HEK293 (cell line): ENCODE results near the gene SSBP3.

ENCODE experiments used
- CTCF ChIA-PET: fragments of 350-600 bp; formaldehyde crosslinking; extraction: SDS; loops from one replicate; lab custom pipeline; 2021; ENCODE audit warnings: antibody characterized with exemption; lab: Yijun Ruan, JAX
- POLR2A ChIA-PET: fragments of 300-600 bp; formaldehyde crosslinking; extraction: SDS; loops from one replicate; lab custom pipeline; 2020; ENCODE audit warnings: antibody characterized with exemption, inconsistent platforms; lab: Yijun Ruan, JAX
- H3K27ac ChIP-seq: fragments of 200-500 bp; sonication (Bioruptor generic); 2 replicates; pipeline ENCODE4 v1.5.1; 2014; ENCODE audit warnings: low read depth, low read length, control low read depth, inconsistent platforms; ENCODE audit errors: extremely low read depth
- H3K36me3 ChIP-seq, 2 experiments: fragments of 200-500 bp in 1 of 2; sonication (Bioruptor generic) in 1 of 2; 1 replicate in 1 of 2; 2 replicates in 1 of 2; pipeline ENCODE4 v1.5.1; 2014 to 2017; ENCODE audit warnings: inconsistent platforms in 2 of 2, low read length in 2 of 2; ENCODE audit not compliant: control insufficient read depth in 2 of 2, insufficient read depth in 1 of 2
- H3K4me1 ChIP-seq: fragments of 200-500 bp; sonication (Bioruptor generic); 2 replicates; pipeline ENCODE4 v1.5.1; 2014; ENCODE audit warnings: mild to moderate bottlenecking, low read length, inconsistent platforms; ENCODE audit not compliant: control insufficient read depth, insufficient read depth
- H3K4me3 ChIP-seq: 2 replicates; pipeline ENCODE4 v1.5.1; 2011; ENCODE audit warnings: low read depth, mild to moderate bottlenecking, control low read depth, low read length, moderate library complexity
- H3K9me3 ChIP-seq: fragments of 200-500 bp; sonication (Bioruptor generic); 2 replicates; pipeline ENCODE4 v1.5.1; 2014; ENCODE audit warnings: low read depth, low read length, inconsistent platforms; ENCODE audit not compliant: control insufficient read depth, insufficient read depth
- GLI2 ChIP-seq: fragments of 450-650 bp; formaldehyde crosslinking; IDR thresholded peaks from 2 replicates; pipeline ENCODE4; 2017; ENCODE audit warnings: missing biosample characterization, missing genetic modification characterization, low read depth, borderline replicate concordance
- PRDM6 ChIP-seq: fragments of 450-650 bp; formaldehyde crosslinking; IDR thresholded peaks from 2 replicates; pipeline ENCODE4 v1.5.1; 2017; ENCODE audit warnings: missing biosample characterization, missing genetic modification characterization
- SETDB1 ChIP-seq: IDR thresholded peaks from one replicate; pipeline ENCODE4 v1.6.1; 2017; ENCODE audit warnings: mild to moderate bottlenecking, low read length, moderate library complexity, mixed read lengths; ENCODE audit not compliant: insufficient read length
- SP3 ChIP-seq: fragments of 450-650 bp; formaldehyde crosslinking; IDR thresholded peaks from 2 replicates; pipeline ENCODE4 v1.5.1; 2016; ENCODE audit warnings: missing biosample characterization, missing genetic modification characterization
- TCF7L2 ChIP-seq: IDR thresholded peaks from 2 replicates; pipeline ENCODE4 v1.6.1; 2011; ENCODE audit warnings: low read depth, mild to moderate bottlenecking, inconsistent platforms, low read length, moderate library complexity, borderline replicate concordance
- ZBTB11 ChIP-seq: fragments of 450-650 bp; formaldehyde crosslinking; conservative IDR thresholded peaks from 2 replicates; pipeline ENCODE4 v1.5.1; 2016; ENCODE audit warnings: low read depth, missing biosample characterization, missing genetic modification characterization
- ZBTB21 ChIP-seq: fragments of 450-650 bp; formaldehyde crosslinking; IDR thresholded peaks from 2 replicates; pipeline ENCODE4 v1.5.1; 2017; ENCODE audit warnings: missing biosample characterization, missing genetic modification characterization
- ZIC2 ChIP-seq: fragments of 450-650 bp; formaldehyde crosslinking; IDR thresholded peaks from 2 replicates; pipeline ENCODE4 v1.5.1; 2016; ENCODE audit warnings: missing biosample characterization, missing genetic modification characterization
- ZNF121 ChIP-seq: fragments of 450-650 bp; formaldehyde crosslinking; IDR thresholded peaks from 2 replicates; pipeline ENCODE4 v1.5.1; 2016; ENCODE audit warnings: missing biosample characterization, missing genetic modification characterization
- ZNF175 ChIP-seq: fragments of 450-650 bp; formaldehyde crosslinking; IDR thresholded peaks from 2 replicates; pipeline ENCODE4 v1.5.1; 2016; ENCODE audit warnings: missing biosample characterization, missing genetic modification characterization
- ZNF202 ChIP-seq: fragments of 450-650 bp; formaldehyde crosslinking; IDR thresholded peaks from 2 replicates; pipeline ENCODE4 v1.5.1; 2016; ENCODE audit warnings: missing biosample characterization, missing genetic modification characterization, borderline replicate concordance
- ZNF223 ChIP-seq: fragments of 450-650 bp; formaldehyde crosslinking; IDR thresholded peaks from 2 replicates; pipeline ENCODE4 v1.5.1; 2016; ENCODE audit warnings: missing biosample characterization, missing genetic modification characterization
- ZNF426 ChIP-seq: fragments of 450-650 bp; formaldehyde crosslinking; IDR thresholded peaks from 2 replicates; pipeline ENCODE4 v1.5.1; 2017; ENCODE audit warnings: missing biosample characterization, missing genetic modification characterization, mild to moderate bottlenecking, inconsistent platforms, moderate library complexity
- ZNF433 ChIP-seq: fragments of 450-650 bp; formaldehyde crosslinking; IDR thresholded peaks from 2 replicates; pipeline ENCODE4 v1.5.1; 2016; ENCODE audit warnings: missing biosample characterization, missing genetic modification characterization, low read depth
- ZNF473 ChIP-seq: fragments of 450-650 bp; formaldehyde crosslinking; IDR thresholded peaks from 2 replicates; pipeline ENCODE4 v1.5.1; 2017; ENCODE audit warnings: missing biosample characterization, missing genetic modification characterization
- ZNF518A ChIP-seq: fragments of 450-650 bp; formaldehyde crosslinking; conservative IDR thresholded peaks from 2 replicates; pipeline ENCODE4 v1.5.1; 2016; ENCODE audit warnings: low read depth, missing biosample characterization, missing genetic modification characterization
- ZNF548 ChIP-seq: fragments of 450-650 bp; formaldehyde crosslinking; IDR thresholded peaks from 2 replicates; pipeline ENCODE4 v1.5.1; 2016; ENCODE audit warnings: missing biosample characterization, missing genetic modification characterization
- ZNF707 ChIP-seq: fragments of 450-650 bp; formaldehyde crosslinking; IDR thresholded peaks from 2 replicates; pipeline ENCODE4 v1.5.1; 2016; ENCODE audit warnings: missing biosample characterization, missing genetic modification characterization
- ZNF76 ChIP-seq: fragments of 450-650 bp; formaldehyde crosslinking; IDR thresholded peaks from 2 replicates; pipeline ENCODE4; 2016; ENCODE audit warnings: low read depth, missing biosample characterization, missing genetic modification characterization, borderline replicate concordance

SSBP3 gene

GRCh38 chr1:54310439-54311328 is 95.5 kb downstream of the SSBP3 start (continued):
- TF ChIP-seq ZNF433 (tag by site-specific recombination) (no peak), GLI2 (tag by site-specific recombination) (no peak), ZNF548 (no peak), ZNF223 (tag by site-specific recombination) (no peak), ZNF202 (tag by site-specific recombination) (no peak), ZNF426 (tag by site-specific recombination) (no peak), ZNF473 (tag by site-specific recombination) (no peak), ZNF121 (tag by site-specific recombination) (no peak)

- H3K9me3 ChIP-seq = no peaks in the 10 kb centered on the region
- no peak overlapping the region for H3K4me3 ChIP-seq
- no peaks in the 10 kb centered on the region for H3K36me3 ChIP-seq
- ChIA-PET POLR2A (no interaction called here), CTCF (interaction anchor here (0.6 to 1.2 kb wide), 5 partner anchors 10 to 577 kb away, joined by 3 read pairs; partner anchors contain the start of gene DHCR24)
- TF ChIP-seq TCF7L2 (no peak), ZNF175 (tag by site-specific recombination) (no peak), ZIC2 (no peak), SP3 (no peak), ZNF518A (tag by site-specific recombination) (no peak), ZBTB21 (tag by site-specific recombination) (no peak), ZNF76 (tag by site-specific recombination) (no peak), PRDM6 (tag by site-specific recombination) (no peak), ZBTB11 (tag by site-specific recombination) (no peak), ZNF707 (tag by site-specific recombination) (no peak), SETDB1 (no peak)
- no peaks in the 10 kb centered on the region for H3K4me1 ChIP-seq
- no peak overlapping the region for H3K27ac ChIP-seq
Measured at GRCh38 chr1:54309631-54310366, 96.4 kb downstream of the SSBP3 start.
